Smooth muscle cell (in vitro differentiated cells): ENCODE data around the gene STK25. TPM values are rescaled to one million over a fixed set of nuclear protein-coding genes. Genes with fewer than 3 reads are reported as not detected.

Experiments used
- DNase-seq: peaks from one replicate; lab custom pipeline; 2025; ENCODE audit not compliant: unreplicated experiment; lab: John Stamatoyannopoulos, UW
- H2AFZ ChIP-seq: fragments of 200-600 bp; sonication (generic); 2 replicates; pipeline ENCODE4 v1.6.0; 2016; ENCODE audit warnings: antibody characterized with exemption, low read depth, mild to moderate bottlenecking
- H3F3A ChIP-seq: fragments of 200-600 bp; sonication (generic); 2 replicates; pipeline ENCODE4 v1.6.0; 2017; ENCODE audit warnings: antibody characterized with exemption, low read depth
- H3K27ac ChIP-seq: fragments of 200-600 bp; sonication (generic); 2 replicates; pipeline ENCODE4 v1.5.1; 2016; ENCODE audit warnings: low read depth, mild to moderate bottlenecking
- H3K27me3 ChIP-seq: fragments of 200-600 bp; sonication (generic); 2 replicates; pipeline ENCODE4 v1.6.1; 2016; ENCODE audit warnings: low read depth, mild to moderate bottlenecking
- H3K36me3 ChIP-seq: fragments of 200-600 bp; sonication (generic); 2 replicates; pipeline ENCODE4 v1.5.1; 2016; ENCODE audit warnings: low read depth
- H3K4me1 ChIP-seq: fragments of 200-600 bp; sonication (generic); 2 replicates; pipeline ENCODE4 v1.5.1; 2016; ENCODE audit warnings: low read depth
- H3K4me2 ChIP-seq: fragments of 200-600 bp; sonication (generic); 2 replicates; pipeline ENCODE4 v1.6.0; 2016; ENCODE audit warnings: mild to moderate bottlenecking
- H3K4me3 ChIP-seq: fragments of 200-600 bp; sonication (generic); 2 replicates; pipeline ENCODE4 v1.5.1; 2016; ENCODE audit warnings: mild to moderate bottlenecking
- H3K79me2 ChIP-seq: fragments of 200-600 bp; sonication (generic); 2 replicates; pipeline ENCODE4 v1.6.0; 2016; ENCODE audit warnings: low read depth, mild to moderate bottlenecking
- H3K9ac ChIP-seq: fragments of 200-600 bp; sonication (generic); 2 replicates; pipeline ENCODE4 v1.6.0; 2016; ENCODE audit warnings: low read depth
- H3K9me3 ChIP-seq: fragments of 200-600 bp; sonication (generic); replicated peaks from 2 replicates; pipeline ENCODE4 v1.5.1; 2016; ENCODE audit warnings: low read depth
- H4K20me1 ChIP-seq: fragments of 200-600 bp; sonication (generic); 2 replicates; pipeline ENCODE4 v1.6.0; 2016; ENCODE audit warnings: low read depth
- WGBS: methylation state at CpG from one replicate; pipeline ENCODE4 v1.1.7; 2016; ENCODE audit warnings: low lambda C conversion rate; 5-methylcytosine and 5-hydroxymethylcytosine counted together
- polyA plus RNA-seq: library from polyadenylated mRNA; unstranded; fragments of >200 nt; fragmentation: Nextera tagmentation; extraction: Ambion mirVana; gene quantifications from 2 replicates; pipeline ENCODE4 v1.2.1, GENCODE V29; 2016
- total RNA-seq: library from RNA; depleted of rRNA; stranded (reverse); fragments of >200 nt; gene quantifications from 2 replicates; pipeline ENCODE4 v1.2.3, GENCODE V29; 2014
- TF ChIP-seq, protein P1 (sequence below): fragments of 200-600 bp; sonication (generic); IDR thresholded peaks from 2 replicates; pipeline ENCODE4 v1.5.1; 2017; ENCODE audit warnings: borderline replicate concordance, mild to moderate bottlenecking, antibody characterized with exemption; ENCODE audit not compliant: insufficient read depth, poor library complexity, severe bottlenecking

The STK25 gene
- total and polyA plus RNA-seq, 2 experiments from 2014 or later: 200 to 212 TPM

GRCh38 chr2:241481687-241482086 lies 26.7 kb downstream of the STK25 start:
- Histone ChIP-seq H3K9me3 (no peaks in the 10 kb centered on the region), H3K9ac (no peak overlapping the region), H3K4me3 (no peak overlapping the region), H4K20me1 (no peaks in the 10 kb centered on the region), H2AFZ (no peak overlapping the region), H3K79me2 (no peaks in the 10 kb centered on the region), H3K36me3 (no peaks in the 10 kb centered on the region), H3K27me3 (no peaks in the 10 kb centered on the region), H3F3A (no peaks in the 10 kb centered on the region), H3K27ac (no peak overlapping the region), H3K4me1 (no peaks in the 10 kb centered on the region), H3K4me2 (no peak overlapping the region)
- TF ChIP-seq, protein P1, sequence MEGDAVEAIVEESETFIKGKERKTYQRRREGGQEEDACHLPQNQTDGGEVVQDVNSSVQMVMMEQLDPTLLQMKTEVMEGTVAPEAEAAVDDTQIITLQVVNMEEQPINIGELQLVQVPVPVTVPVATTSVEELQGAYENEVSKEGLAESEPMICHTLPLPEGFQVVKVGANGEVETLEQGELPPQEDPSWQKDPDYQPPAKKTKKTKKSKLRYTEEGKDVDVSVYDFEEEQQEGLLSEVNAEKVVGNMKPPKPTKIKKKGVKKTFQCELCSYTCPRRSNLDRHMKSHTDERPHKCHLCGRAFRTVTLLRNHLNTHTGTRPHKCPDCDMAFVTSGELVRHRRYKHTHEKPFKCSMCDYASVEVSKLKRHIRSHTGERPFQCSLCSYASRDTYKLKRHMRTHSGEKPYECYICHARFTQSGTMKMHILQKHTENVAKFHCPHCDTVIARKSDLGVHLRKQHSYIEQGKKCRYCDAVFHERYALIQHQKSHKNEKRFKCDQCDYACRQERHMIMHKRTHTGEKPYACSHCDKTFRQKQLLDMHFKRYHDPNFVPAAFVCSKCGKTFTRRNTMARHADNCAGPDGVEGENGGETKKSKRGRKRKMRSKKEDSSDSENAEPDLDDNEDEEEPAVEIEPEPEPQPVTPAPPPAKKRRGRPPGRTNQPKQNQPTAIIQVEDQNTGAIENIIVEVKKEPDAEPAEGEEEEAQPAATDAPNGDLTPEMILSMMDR: no peak
- DNase-seq: no peak
- WGBS: 100% methylated on average over 1 of the region's 1 CpG

- Histone ChIP-seq H3K36me3 (no peaks in the 10 kb centered on the region), H3K4me2 (no peak overlapping the region), H3F3A (no peaks in the 10 kb centered on the region), H3K79me2 (no peaks in the 10 kb centered on the region), H3K27ac (no peak overlapping the region), H3K9ac (no peak overlapping the region), H4K20me1 (no peaks in the 10 kb centered on the region), H3K9me3 (no peaks in the 10 kb centered on the region), H3K4me1 (no peaks in the 10 kb centered on the region), H3K4me3 (no peak overlapping the region), H2AFZ (no peak overlapping the region), H3K27me3 (no peaks in the 10 kb centered on the region)
- 93% methylated on average over 18 of the region's 18 CpGs for WGBS
- no peak for DNase-seq
- TF ChIP-seq, protein P1: no peak
Measured at GRCh38 chr2:241479026-241479898, 29.1 kb downstream of the STK25 start.

GRCh38 chr2:241478166-241478565 lies 30.2 kb downstream of the STK25 start:
- 97% methylated on average over 8 of the region's 8 CpGs for WGBS
- H3K9ac ChIP-seq: no peak overlapping the region
- H3F3A ChIP-seq: no peaks in the 10 kb centered on the region
- DNase-seq: no peak
- TF ChIP-seq, protein P1: no peak
- no peak overlapping the region for H3K4me2 ChIP-seq
- H3K27me3 ChIP-seq: no peaks in the 10 kb centered on the region
- no peaks in the 10 kb centered on the region for H3K9me3 ChIP-seq
- H3K27ac ChIP-seq: no peak overlapping the region
- H3K4me1 ChIP-seq: no peaks in the 10 kb centered on the region
- no peaks in the 10 kb centered on the region for H3K79me2 ChIP-seq
- no peak overlapping the region for H3K4me3 ChIP-seq
- H2AFZ ChIP-seq: no peak overlapping the region
- no peaks in the 10 kb centered on the region for H4K20me1 ChIP-seq
- no peaks in the 10 kb centered on the region for H3K36me3 ChIP-seq

DNA sequence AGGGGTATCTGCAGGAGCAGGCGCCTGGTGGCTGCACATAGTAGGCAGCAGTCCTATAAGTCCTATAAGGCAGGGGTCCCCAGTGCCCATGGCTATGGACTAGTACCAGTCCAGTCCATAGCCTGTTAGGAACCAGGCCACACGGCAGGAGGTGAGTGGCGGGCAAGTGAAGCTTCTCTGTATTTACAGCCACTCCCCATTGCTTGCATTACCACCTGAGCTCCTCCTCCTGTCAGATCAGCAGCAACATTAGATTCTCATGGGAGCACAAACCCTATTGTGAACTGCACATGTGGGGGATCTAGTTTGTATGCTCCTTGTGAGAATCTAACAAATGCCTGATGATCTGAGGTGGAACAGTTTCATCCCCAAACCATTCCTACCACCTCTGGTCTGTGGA lies 33.1 kb downstream of the STK25 start:
- Histone ChIP-seq H3K4me2 (no peak overlapping the region), H3K79me2 (no peaks in the 10 kb centered on the region), H4K20me1 (no peaks in the 10 kb centered on the region), H3K4me3 (no peak overlapping the region), H3F3A (no peaks in the 10 kb centered on the region), H3K27ac (no peak overlapping the region), H3K36me3 (no peaks in the 10 kb centered on the region), H3K4me1 (no peaks in the 10 kb centered on the region), H3K9me3 (no peaks in the 10 kb centered on the region), H2AFZ (no peak overlapping the region), H3K27me3 (no peaks in the 10 kb centered on the region), H3K9ac (no peak overlapping the region)
- no peak for DNase-seq
- 96% methylated on average over 3 of the region's 3 CpGs for WGBS
- TF ChIP-seq, protein P1: no peak
